ENCODE results near the gene CADM3.
A peak's percentile ranks its signal among the peaks of the same experiment; 100 is the strongest.

Gene CADM3

DNA sequence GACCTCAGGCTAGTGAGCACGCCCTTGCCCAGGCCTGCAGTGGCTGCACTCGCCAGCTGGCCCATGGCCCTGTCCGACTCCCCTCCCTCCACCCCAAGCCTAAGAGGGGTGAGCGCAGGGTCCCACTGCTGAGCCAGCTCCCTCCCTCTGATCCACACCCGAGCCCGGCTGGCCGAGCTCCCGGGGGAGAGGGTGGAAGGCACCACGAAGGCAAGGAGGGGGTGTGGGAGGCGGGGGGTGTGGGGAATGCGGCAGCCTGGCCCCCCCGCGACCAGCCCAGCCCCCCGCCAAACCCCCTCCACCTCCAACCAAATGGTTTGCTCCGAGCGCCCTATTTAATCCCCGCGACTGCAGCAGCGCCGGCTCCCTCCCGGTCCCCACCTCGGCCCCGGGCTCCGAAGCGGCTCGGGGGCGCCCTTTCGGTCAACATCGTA is at the start of gene CADM3:
Gene CADM3, plus strand, starts transcription at position 362 of the 434 bp plus-strand sequence. CDS start 151 bp downstream, outside the sequence.
- DNase-seq (ENCODE audit: low spot score), result no peak

DNA sequence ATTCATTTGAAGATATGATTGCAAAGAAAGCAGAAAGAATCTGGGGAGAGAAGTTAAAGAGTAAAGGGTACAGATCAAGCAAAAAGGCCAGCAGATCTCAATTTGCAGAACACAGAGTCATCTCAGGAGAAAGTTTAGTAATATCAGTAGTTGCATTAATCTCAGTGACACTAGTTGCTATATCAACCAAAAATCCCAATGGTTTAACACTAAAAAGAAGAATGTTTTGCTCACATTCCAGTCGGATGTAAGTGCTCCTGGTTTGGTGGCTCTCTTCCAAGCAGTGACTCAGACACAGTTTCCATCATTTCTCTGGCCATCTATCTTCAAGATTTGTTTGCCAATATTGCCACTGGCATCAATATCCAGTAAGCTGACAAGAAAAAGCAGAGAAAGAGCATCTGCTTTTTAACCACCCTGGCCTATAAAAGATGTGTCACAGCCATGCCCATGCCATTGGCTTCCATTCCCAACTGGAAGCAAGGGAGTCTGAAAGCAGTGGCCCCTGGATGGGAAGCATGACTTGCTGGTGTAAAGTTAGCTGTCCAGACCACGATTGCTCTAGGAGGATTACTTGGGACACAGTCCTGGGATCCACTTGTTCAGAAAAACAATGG is 49.3 kb upstream of the CADM3 start:
- no peak for DNase-seq (ENCODE audit: low spot score)

- DNase-seq (ENCODE audit: low spot score), result no peak
These were observed 47.8 kb upstream of the CADM3 start for GRCh38 chr1:159123587-159123986.

DNA sequence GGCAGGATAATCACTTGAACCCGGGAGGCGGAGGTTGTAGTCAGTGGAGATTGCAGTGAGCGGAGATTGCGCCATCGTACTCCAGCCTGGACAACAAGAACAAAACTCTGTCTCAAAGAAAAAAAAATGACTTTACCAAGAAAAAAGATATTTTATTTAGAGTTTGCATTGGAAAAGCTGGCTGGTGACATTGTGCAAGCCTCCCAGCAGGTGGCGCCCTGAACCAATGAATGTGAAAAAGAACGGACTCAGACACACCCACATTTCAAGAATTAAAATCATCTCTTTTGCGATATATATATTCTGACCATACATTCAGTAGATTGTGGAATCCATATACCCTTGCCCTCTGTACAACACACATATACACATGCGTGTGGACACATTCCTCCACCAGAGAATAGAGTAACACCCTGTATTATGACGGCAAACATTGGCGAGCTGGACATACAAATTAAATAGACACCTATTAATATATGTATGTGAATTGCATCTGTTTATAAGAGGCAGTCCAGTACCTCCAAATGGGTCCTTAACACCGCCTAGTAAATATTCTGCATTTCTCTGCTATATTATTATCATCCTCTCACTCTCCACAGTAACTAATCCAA is 39.0 kb upstream of the CADM3 start:
- DNase-seq (ENCODE audit: low spot score), result peak; percentile 38

DNA sequence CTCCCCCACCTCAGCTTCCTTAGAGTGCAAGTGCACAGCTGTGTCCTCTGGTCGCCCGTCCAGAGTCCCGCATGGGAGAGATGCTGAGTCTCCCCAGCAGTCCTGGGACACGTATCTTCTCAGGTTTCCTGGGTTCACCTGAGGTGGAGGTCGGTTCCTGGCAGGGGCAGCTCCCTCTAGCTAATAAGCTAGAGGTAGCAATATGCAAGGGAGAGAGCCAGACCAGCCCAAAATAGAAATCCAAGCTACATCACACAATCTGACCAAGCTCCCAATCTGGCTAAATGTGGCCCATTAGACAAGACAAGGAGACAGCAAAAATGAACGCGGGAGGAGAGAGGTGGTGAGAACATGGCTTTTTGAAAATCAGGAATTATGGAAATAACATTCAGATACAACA is 30.9 kb upstream of the CADM3 start:
- no peak for DNase-seq (ENCODE audit: low spot score)

- DNase-seq (ENCODE audit: low spot score), result no peak
These were observed 29.6 kb upstream of the CADM3 start for GRCh38 chr1:159141584-159142390.

- no peak for DNase-seq (ENCODE audit: low spot score)
These were observed 29.1 kb upstream of the CADM3 start for GRCh38 chr1:159142391-159142663.

GRCh38 chr1:159142726-159143510 is 28.5 kb upstream of the CADM3 start:
- no peak for DNase-seq (ENCODE audit: low spot score)

GRCh38 chr1:159144571-159144970 is 26.8 kb upstream of the CADM3 start:
- DNase-seq (ENCODE audit: low spot score), result no peak

GRCh38 chr1:159146980-159147379 is 24.4 kb upstream of the CADM3 start:
- no peak for DNase-seq (ENCODE audit: low spot score)

- no peak for DNase-seq (ENCODE audit: low spot score)
These were observed 19.4 kb upstream of the CADM3 start for GRCh38 chr1:159152031-159152430.

GRCh38 chr1:159161001-159161718 is 10.3 kb upstream of the CADM3 start:
- DNase-seq (ENCODE audit: low spot score), result peak; percentile 67

GRCh38 chr1:159161719-159162026 is 9.7 kb upstream of the CADM3 start:
- no peak for DNase-seq (ENCODE audit: low spot score)

- no peak for DNase-seq (ENCODE audit: low spot score)
These were observed 8.7 kb upstream of the CADM3 start for GRCh38 chr1:159162516-159163265.

GRCh38 chr1:159163614-159164228 is 7.7 kb upstream of the CADM3 start:
- no peak for DNase-seq (ENCODE audit: low spot score)

- no peak for DNase-seq (ENCODE audit: low spot score)
These were observed 3.4 kb upstream of the CADM3 start for GRCh38 chr1:159168043-159168442.

GRCh38 chr1:159170639-159171038 is 776 bp upstream of the CADM3 start:
- DNase-seq (ENCODE audit: low spot score), result no peak

DNA sequence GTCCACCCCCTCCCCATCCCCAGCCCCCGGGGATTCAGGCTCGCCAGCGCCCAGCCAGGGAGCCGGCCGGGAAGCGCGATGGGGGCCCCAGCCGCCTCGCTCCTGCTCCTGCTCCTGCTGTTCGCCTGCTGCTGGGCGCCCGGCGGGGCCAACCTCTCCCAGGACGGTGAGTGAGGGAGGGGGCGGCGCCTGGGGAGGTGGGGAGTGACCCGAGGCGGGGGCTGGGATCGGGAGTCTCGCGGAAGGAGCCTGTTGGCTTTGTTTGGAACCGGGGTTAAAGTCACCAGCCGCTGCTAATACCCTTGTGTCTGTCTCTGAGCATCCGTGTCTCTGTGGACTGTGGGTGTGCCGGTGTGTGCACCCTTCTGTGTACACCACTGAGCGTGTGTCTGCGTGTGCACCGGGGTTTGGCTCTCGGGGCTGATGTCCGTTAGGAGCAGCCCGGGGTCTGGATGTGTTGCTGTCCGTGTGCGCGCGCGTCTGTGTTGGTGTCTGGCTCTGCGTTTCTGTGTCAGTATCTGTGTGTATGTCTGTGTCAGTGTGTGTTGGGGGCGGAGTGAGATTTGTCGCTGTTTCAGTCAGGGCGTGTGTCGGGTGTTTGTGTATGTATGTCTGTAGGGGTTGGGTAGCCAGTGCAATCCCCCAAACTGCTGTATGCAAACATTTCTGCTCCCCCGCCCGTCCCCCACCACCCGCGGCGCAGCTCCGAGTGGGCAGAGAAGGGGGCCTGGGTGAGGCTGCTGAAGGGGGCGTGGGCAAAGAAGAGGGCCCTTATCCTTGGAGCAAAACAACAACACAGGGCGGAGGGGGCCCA is 480 bp downstream of the CADM3 start:
- no peak for DNase-seq (ENCODE audit: low spot score)

GRCh38 chr1:159172614-159173291 is 1.3 kb downstream of the CADM3 start:
- DNase-seq (ENCODE audit: low spot score), result no peak

All from SW480 (cell line).